Activated naive CD4-positive, alpha-beta T cell treated with Interleukin-2 at 50 U/mL for 16 hours (primary cell): ENCODE results near the gene LATS1.
"Not testable (repeated sequence)": the region's sequence is repeated elsewhere in the genome, so short reads cannot be mapped to it uniquely, and the experiment has no call there.

Experiments used
- DNase-seq: peaks from one replicate; pipeline ENCODE4 v3.0.0-alpha.2; 2020

Gene LATS1

DNA sequence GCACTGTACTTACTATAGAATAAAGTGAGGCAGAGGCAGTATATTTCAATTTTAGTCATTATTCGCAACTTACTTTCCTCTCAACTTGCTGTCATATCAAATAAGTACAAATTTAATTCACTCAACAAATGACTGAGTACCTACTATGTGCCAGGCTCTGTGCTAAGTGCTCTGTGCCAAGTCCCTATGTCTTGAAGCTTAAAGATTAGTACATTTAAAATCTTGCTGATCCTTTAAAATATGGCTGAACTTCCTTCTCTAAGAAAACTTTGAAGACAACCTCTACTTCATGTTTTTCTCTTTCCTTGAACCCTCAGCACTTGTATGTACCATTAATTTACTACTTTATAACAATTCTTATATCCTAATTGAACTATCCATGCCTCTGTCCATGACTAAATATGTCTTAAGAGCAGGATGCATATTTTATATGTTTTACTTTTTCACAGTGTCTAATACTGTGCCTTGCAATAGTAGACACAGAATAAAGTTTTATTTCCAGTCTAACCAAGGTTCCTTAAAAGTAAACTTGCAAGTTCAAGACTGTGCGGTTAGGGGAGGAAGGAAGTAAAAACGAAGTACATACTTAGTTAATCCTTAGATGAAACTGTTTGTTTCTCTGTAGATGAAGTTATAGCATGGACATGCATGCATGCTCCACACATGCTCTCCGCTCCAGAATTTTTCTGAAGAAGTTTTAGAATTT, 10.0 kb upstream of the LATS1 start:
- no peak for DNase-seq

DNA sequence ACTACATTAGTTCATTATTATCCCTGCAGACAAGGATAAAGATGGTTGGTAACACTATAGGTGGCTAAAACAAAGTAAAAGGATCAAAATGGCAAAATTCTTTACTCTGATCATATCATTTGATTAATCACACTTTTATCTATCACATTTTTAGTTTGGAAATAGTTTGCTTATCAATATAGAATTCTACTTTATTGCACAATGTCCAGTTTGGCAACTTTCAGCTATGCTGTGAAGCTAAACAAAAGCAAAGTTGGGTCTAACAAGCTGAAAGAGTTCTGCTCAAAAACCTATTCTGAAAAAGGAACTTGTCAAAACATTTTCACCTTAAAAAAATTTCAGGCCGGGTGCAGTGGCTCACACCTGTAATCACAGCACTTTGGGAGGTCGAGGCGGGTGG, 7.9 kb upstream of the LATS1 start:
- DNase-seq: no peak

DNA sequence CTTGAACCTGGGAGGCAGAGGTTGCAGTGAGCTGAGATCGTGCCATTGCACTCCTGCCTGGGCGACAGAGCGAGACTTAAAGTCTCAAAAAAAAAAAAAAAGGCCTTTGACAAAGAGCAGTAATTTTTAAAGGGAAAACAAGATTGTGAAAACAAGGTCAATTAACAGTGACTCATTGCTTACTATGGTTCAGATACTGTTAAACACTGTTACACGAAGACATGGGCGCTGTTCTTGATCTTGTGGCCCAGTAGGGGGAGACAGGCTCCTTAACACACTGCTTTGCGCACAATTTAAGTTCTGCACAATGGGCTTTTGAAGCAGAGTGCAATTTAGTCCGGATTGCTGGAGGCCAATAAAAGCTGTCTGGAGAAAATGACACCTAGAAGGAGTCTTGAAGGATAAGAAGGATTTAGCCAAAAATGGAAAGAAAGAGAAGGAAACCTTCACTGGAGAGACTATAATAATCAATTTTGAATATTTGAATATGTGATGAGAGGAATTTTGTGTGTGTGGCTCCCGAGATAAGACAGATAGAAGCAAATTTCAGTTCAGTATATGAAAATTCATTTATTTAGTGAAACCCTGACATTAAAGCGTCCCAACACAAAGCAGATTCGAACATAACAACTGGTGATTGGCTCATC, 6.0 kb upstream of the LATS1 start:
- peak; percentile 38 for DNase-seq

DNA sequence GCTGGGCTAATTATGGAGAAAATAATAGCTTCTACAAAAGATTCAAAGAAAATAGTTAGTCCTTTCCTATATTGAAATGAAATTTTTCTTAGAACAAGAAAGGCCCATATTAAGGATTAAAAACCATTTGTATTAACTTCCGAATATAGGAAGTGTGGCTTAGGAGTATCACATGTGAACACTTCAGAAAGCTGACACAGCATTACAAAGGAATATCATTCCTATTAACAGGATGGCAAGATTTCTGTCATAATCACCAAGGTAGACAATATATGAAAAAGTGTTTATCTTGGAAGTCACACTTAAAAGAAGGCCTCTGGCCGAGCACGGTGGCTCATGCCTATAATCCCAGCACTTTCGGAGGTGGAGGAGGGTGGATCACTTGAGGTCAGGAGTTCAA, 5.4 kb upstream of the LATS1 start:
- no peak for DNase-seq

DNA sequence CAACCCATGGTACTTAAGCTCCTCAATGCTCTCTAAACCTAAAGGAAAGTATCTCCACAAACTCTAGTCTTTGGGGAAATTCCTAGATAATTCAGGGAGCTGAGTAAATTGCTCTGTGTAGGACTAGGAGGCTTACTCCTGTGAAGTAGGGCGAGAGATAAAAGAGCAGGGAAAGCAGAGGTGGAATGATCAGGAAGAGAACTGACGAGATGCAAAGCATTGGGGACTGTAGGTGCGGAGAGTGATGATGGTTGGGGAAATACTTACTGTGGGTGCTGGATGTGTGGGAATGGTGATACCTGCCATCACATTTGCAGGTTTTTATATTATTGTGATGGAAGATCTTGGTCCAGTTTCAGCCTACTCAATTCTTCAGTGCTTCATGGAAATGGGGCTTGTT, 1.6 kb upstream of the LATS1 start:
- DNase-seq: no peak

DNA sequence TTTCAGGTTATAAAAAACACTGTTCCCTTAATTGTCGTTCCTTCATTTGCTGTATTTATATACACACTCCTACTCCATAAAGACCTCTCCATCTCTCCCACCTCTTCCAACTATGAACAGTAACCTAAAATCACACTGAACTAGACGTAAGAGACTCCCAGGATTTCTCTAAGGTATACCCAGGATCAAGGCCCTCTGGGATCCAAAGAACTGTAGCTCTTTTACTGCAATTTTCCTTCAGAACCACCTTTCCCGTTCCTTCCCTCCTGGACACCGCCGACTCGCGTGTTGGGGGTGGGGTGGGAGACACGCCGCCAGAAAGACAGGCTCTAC, 680 bp downstream of the LATS1 start:
- DNase-seq: no peak

DNA sequence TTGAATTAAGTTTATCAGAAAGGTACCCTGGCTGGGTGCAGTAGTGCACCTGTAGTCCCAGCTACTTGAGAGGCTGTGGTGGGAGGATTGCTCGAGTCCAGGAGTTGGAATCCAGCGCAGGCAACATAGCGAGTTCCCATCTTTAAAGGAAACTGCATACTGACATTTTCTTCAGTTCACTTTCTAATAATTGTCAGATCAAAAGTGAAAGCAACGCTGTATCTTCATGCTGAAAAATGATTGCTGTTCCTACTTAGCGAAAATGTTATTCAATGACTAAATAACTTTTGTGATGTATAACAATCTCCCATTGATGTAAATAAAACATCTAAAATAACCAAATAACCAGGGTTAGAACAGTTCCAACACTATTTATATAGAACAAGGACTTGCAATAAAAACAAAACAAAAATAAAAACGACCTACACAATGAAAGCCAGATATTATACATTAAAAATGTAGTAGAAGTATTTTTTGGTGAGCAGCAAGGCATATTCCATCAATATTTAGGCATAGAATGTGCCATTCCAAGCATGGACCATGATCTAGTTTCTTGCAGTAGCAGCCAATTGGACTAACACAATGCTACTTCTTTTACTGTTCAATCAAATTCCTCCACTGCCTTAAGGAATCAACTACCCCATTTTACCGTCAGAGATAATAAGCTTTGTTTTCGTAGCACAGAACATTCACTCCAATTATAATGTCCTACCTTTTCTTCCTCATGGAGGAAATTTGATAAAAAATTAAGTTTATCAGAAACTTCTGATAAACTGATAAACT, 1.5 kb downstream of the LATS1 start:
- no peak for DNase-seq

DNA sequence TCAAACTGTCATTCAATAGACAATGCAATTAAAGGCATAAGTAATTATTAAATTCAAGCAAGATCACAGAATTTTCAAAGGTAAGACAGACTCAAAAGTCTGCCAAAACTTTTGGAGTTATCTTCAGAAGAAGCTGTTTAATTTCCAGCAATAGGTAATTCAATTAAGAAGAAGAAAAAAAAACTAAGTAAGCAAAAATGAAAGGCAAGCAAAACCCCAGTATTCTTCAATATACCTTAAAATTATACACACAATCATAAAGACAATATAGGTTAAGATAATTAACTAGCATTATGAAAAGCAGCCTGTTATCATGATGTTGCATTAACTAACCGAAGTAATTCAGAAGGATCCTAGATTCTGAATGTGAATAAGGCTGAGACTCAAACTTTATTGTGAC, 3.5 kb downstream of the LATS1 start:
- DNase-seq: no peak

DNA sequence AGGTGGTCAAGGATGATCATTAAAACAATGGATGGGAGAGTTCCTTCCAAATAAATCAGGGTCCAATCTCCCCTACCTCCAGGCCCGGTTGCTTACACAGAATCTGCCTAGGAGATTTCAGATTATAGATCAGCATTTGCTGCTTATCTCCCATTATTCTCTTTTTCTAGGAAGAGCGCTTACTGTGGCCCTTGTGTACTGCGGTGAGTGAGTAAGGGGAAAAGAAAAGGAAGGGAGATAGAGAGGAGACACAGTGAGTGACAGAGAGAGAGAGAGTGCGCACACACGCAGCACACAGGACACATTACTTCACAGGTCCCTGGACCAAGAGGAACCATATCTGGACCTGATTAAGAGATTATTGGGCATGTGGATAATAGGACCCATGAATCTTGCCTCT, 6.2 kb downstream of the LATS1 start:
- no peak for DNase-seq

DNA sequence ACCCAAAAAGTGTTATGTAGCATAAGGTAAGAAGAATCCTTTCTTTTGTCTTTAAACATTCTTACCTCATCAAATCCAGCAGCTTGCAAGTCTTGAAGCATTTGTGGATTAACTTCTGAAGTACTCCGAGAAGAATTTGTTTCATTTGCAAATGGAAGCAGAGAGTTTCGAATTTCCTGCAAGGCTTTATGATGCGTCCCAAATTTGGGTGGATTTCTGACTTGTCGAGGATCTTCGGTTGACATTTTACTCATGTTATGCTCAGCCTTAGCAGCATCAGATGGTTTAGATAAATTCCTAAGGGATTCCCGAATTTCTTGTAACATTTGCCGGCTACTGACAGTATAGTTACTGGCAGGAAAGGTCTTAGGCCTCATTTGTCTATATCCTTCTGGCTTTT, 16.2 kb downstream of the LATS1 start:
- DNase-seq: no peak

DNA sequence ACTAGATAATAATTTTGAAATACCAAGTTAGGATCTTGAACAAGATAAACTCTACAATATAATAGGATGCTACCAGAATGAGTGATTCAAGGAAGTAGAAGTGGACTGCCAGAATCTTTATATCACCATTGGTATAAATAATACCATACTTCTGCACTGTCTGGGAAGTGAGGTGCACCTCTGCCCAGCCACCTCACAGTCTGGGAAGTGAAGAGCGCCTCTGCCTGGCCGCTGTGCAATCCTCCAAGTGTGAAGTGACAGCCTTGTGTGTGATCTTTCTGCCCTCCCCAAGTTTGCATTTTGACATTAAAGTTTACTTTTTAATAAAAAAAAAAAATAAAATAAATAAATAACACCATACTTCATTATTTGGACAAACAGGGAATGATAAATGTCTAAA, 18.8 kb downstream of the LATS1 start:
- no peak for DNase-seq

DNA sequence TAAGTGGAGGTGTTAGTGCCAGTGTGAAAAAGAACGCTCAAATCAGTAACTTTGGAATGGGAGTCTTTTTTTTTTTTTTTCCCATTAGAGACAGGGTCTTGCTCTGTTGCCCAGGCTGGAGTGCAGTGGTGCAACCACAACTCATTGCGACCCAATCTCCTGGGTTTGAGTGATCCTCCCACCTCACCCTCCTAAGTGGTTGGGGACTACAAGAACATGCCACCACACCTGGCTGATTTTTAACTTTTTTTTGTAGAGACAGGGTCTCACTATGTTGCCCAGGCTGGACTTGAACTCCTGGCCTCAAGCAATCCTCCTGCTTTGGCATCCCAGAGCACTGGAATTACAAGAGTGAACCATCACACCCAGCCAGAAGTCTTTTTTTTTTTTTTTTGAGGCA, 19.7 kb downstream of the LATS1 start:
- no peak for DNase-seq

DNA sequence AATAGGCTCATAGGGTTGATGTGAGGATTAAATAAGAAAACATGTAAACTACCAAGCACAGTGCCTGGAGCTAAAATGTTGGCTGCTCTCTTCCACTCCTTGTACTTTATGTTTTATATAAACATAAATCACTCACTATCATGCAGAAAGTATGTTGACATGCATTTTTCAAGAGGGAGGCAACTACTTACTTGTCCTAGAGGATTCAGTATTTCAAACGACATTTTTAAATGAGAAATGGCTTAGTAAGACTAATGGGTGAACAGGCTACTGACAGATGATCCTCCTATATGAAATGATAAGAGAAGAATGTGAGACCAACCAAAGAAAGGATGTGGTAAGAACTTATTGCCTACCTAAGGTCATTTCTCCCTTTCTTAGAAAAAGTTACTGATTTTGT, 21.0 kb downstream of the LATS1 start:
- no peak for DNase-seq

DNA sequence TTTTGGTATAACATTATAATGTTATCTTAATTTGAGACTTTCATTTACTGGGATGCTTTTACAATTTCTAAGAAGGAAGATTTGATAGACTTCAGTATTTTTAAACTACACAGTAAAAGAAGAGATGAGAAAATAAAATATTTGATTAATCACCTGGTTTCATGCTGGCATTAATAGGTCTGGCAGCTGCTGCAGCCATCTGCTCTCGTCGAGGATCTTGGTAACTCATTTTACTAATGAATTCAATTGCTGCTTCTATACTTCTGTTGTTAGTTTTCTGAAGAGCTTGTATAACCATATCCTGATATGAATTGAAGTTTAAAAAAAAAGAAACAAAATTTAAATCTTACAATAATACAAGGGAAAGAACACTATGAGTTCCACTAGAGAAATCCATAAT, 23.0 kb downstream of the LATS1 start:
- no peak for DNase-seq

DNA sequence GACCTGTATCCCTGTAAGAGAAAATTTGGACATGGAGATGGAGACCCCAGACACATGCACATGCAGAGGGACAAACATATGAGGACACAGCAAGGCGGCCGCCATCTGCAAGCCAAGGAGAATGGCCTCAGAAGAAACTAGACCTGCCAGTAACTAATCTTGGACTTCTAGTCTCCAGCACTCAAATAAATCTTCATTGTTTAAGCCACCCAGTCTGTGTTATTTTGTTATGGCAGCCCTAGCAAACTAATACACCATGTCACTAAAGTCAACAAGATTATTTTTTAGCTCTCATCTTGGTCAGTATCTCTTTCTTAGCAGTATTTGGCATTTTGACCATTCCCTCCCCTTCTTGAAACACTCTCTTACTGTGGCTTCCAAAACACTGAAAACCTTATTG, 26.7 kb downstream of the LATS1 start:
- no peak for DNase-seq

DNA sequence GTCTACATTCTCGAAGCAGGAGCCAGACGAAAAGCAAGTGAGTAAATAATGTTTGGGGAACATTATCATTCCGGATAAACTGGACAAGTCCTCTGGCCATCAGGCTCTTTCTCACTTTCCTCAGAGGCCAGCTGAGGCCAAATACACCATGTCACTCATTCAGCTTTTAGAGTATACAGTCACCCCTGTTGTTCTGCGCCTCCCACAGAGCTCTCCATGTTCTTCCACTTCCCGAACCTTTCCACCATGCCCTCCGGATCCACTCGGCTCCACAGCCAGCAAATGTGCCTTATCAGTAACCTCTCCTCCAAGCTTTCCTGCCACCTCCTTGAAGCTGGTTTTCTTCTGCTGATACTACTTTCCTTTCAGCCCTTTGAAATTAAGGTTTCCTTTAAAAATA, 31.7 kb downstream of the LATS1 start:
- no peak for DNase-seq

DNA sequence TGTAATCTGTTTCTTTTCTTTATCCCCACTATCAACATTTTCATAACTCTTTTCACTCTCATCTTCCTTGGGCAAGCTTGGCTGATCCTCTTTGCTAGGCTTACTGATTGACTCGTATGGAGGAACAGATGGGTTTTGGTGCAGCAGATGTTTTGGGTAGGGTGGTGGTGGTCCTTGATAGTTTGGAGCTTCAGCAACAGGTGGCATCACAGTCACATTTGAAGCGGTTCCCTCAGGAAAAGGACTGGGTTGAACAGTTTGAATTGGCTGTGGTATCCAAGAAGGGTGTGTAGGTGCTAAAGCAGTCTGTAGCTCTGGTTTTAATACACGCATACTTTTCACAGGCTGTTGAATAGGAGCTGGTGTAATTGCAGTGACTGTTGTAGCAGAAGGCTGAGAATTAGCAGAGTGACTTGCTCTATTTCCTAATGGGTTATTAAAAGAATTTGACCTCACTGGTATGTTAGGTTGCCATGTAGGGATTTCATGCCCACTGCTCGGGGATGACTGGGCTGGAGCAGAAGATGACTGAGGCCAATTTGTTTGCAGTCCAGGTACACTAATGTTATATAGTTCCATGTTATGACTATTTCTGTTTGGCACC, 34.5 kb downstream of the LATS1 start:
- DNase-seq: no peak

DNA sequence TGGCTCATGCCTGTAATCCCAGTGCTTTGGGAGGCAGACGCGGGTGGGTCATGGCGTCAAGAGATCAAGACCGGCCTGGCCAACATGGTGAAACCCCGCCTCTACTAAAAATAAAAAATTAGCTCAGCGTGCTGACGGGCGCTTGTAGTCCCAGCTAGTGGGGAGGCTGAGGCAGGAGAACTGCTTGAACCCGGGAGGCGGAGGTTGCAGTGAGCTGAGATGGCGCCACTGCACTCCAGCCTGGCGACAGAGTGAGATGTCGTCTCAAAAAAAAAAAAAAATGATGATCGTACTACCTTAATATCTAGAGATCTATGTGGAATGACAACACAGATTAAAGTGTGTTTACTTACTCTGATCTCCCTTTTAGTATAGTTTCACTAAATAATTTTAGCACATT, 36.1 kb downstream of the LATS1 start:
- DNase-seq: not testable (repeated sequence)

DNA sequence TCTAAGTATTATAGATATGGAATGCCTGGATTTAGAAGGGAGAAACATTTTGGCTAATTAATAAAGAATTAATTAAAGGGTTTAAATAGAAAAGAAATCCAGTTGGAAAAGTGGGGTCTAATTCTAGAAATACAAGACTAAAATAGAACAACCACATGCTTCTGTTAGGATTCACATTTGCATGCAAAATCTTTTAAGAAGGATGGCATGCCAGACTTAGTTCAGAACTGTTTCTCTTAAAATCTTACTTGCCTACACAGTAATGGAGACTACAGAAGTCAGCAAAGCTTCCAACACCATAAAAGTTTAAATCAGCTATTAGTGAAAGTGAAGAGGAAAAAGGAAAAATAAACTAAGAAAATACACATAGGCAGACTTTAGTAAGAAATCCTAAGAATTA, 36.7 kb downstream of the LATS1 start:
- DNase-seq: no peak

DNA sequence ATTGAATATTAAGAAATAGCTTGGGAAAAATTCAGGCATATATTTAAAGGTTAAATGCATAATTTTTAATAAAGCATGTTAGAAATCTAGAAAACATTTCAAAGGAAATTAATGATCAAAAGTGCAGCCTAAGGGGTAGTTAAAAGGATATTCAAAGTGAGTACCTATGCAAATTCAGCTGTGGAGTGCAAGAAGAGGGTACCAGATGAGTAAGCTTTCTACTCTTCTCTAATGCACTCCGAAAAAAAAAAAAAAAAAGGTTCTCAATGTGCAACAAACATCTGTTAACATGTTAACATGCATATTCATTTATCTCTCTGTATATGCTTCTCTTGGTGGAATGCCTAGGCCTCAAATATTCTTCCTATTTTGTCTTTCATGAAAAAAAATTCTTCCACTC, 37.4 kb downstream of the LATS1 start:
- no peak for DNase-seq

DNA sequence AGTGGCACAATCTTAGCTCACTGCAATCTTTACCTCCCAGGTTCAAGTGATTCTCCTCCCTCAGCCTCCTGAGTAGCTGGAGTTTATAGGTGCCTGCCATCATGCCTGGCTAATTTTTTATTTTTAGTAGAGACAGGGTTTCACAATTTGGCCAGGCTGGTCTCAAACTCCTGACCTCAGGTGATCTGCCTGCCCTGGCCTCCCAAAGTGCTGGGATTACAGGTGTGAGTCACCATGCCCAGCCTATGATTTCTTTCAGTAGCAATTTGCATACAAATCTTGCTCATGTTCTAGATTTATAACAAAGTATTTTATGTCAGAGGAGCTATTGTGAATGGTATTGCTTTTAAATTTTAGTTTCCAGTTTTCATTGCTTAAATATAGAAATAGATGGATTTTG, 45.6 kb downstream of the LATS1 start:
- DNase-seq: not testable (repeated sequence)

DNA sequence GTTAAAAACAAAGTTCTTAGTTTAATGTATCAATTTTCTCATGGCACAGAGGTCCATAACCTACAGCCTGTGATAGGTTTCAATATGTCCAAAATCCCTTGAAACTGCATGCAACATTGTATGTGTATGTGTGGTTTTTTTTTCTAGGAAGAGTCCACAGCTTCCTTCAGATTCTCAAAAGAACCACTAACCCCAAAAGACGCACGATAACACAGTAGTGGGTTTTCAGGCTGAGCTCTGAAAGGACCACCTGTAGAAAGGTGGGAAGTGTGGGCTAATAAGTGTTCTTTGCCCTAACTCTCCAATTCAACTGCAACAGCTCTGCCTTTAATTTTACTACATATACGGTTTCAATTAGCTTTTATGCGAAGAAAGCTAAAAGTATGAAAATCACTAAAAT, 57.9 kb downstream of the LATS1 start:
- DNase-seq: no peak

DNA sequence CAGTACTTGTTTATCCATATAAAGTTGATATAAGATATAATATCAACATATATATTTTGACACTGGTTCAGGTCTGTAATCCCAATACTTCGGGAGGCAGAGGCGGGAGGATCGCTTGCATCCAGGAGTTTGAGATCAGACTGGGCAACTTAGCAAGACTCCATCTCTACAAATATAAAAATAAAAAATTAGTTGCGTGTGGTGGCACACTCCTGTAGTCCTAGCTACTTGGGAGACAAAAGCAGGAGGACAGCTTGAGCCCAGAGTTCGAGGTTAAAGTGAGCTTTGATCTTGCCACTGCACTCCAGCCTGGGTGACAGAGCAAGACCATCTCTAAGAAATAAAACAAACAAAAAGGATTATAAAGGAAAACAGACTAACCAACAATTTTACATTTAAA, 60.5 kb downstream of the LATS1 start:
- no peak for DNase-seq

DNA sequence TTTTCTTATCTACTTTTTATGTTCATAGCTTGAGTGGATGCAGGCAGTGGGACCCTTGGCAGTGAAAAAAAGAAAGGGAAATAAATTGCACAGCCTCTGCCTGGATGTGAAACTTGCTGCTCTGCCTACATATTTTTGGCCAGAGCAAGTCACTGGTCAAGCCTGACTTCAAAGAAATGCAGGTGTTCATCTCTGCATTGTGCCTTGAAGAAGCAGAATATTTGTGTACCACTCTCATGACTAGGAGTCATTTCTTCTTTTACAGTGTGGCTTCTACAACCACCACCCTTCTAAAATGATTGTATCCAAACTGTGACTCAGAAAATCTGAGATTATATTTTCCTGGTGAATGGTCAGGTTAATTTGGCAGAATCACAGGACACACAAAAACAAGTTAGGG, 66.8 kb downstream of the LATS1 start:
- no peak for DNase-seq
